Renal cortical epithelial cell (primary cell): ENCODE data around the gene TASP1. TPM values are rescaled to one million over a fixed set of nuclear protein-coding genes. Genes with fewer than 3 reads are reported as not detected.

Source experiments
- DNase-seq: peaks from one replicate; pipeline ENCODE4 v3.0.0-alpha.2; 2011; ENCODE audit warnings: low read depth
- total RNA-seq: library from RNA; depleted of rRNA; stranded (reverse); fragments of >200 nt; gene quantifications from 2 replicates; pipeline ENCODE4 v1.2.3, GENCODE V29; 2014

TASP1 gene
- total RNA-seq, 1 donor from 2014 or later, result 20.1 TPM

DNA sequence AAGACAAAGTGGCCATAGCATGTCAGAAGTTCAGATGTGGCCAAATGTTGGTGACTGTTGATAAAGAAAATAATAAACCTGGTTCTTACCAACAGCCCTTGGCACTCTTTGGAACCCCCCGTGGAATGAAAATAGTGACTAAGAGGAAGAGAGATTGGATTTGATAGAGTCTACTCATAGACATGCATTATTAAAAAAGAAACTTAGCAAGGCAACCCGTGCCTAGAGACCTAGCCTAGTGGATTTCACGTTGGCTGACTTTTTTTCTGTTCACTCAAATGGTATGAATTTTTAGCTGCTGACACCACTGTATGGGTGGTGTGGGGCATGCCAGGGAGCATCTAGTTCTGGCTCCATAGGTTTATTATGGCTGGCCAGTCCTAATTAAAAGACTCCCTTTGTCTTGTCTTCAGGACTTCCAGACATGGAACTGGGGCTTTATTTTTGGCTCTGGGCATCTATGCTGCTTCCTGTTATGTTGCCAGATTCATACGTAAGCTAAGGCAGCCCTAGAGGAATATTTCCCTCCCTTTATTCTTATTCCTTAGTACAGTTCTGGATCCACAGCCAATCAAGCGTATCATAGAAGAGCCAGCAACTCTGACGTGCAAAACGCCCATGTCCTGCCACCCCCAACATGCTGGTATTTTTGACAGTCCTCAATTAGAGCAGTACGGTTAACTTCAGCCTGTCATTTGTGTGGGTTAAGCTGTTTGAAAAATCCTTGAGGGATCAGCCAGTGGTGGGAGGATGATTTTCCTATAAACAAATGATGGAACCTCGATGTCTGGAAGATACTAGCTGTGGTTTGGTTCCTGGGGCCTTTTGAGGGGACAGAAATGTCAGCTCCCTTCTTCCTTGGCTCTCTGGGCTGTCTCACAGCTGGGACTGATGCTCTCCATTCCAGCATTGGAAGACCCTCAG is 290.2 kb downstream of the TASP1 start:
- no peak for DNase-seq

- DNase-seq, result no peak
These were observed 294.1 kb downstream of the TASP1 start for GRCh38 chr20:13344671-13345070.

DNA sequence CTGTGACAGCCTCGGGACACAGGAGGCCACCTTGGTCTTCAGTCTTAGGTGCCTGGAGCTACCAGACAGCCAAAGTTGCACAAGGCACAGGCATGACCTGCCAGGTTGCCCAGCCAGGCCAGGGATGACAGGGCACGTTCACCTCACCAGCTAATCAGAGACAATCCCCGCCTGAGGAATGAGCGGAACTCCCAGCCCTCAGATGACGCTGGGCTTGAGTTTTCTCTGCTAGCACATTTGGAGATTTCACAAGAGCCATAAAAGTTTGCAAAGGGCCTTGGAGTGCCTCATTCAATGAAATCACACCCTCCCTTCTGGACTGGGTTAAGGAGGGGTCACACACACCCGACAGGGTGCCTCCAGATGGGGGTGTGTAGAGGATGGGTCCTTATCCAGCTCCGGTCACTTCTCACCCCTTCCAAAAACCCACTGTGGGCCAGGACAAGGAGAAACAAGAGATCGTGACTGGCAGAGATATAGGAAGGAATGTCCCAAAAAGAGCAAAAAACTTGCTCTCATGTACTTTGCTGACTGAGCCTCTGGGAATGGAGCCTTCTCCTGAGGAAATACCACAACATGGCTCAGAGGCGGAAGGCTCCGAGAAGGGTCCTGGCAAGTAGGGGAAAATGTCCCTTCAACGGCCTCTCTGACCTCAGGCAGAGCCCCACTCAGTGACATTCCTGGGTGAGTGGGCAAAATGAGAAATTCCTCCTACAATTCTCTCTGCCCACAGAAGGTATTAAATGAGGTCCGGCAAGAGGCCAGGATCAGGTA is 296.1 kb downstream of the TASP1 start:
- no peak for DNase-seq

DNA sequence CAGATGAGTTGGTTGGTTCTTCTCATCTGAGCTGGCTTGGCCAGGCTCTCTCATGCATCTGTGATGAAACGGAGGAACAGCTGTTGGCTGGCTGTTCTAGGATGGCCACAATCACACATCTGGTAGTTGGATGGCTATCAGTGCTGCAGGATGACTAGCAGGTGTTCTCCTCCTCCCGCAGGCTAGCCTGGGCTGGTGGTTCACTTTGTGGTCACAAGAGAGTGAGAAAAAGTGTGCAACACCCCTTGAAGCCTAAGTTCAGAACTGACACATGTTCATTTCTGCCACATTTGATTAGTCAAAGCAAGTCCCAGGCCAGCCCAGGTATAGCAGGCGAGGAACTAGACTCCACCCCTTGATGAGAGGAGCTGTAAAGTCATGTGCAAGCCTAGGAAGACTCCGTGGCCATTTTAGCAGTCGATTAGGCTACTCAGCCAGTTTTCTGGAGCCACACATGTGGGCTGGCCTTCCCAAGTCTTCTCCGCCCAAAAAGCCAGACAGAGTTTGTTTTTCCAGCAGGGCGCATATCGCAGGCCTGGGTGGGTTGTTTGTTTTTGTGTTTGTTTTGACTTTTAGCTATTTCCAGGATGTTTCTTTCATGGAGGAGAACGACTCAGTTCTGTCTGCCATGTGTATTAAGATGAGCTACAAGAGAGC is 296.9 kb downstream of the TASP1 start:
- no peak for DNase-seq

DNA sequence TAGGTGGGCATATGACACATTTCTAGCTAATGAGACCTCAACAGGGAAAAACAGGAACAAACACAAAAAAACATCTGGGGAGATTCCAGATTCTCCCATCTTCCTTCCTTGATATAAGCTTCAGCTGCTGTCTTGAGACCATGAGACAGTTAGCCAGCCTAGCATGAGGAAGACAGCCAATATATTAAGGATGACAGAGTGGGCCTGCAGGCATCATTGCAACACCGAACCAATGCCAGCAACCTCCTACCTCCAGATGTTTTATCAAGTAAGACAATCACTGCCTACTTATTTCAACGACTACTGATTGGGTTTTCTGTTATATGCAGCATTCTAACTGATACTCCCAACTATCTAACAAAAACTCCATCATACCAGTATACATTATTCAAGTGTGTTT is 298.6 kb downstream of the TASP1 start:
- no peak for DNase-seq

Other genes with a start within 250 kb of the TASP1 start
- gene ESF1, start 146.0 kb upstream of the TASP1 start, total RNA-seq, result 6.6 and 18.3 TPM in 2 replicates
- 15.6 and 20.0 TPM in 2 replicates for gene NDUFAF5, start 146.1 kb upstream of the TASP1 start, total RNA-seq